HepG2 (cell line): ENCODE results near the gene HK2.

ENCODE experiments used
- CEBPB ChIP-seq: IDR thresholded peaks from 2 replicates; pipeline ENCODE4 v1.6.1; 2011; ENCODE audit warnings: low read depth, low read length, improper control_type of control experiment, borderline replicate concordance
- ERF ChIP-seq: IDR thresholded peaks from 2 replicates; pipeline ENCODE4 v1.6.1; 2018; ENCODE audit warnings: missing biosample characterization, missing genetic modification reagents
- EZH2 ChIP-seq: conservative IDR thresholded peaks from 2 replicates; pipeline ENCODE4 v1.6.1; 2012; ENCODE audit warnings: mild to moderate bottlenecking, low read depth, low read length, moderate library complexity
- JUND ChIP-seq: sonication (generic); formaldehyde crosslinking; IDR thresholded peaks from 2 replicates; pipeline ENCODE4 v1.8.0; 2022; ENCODE audit warnings: mild to moderate bottlenecking, missing genetic modification reagents
- NFYB ChIP-seq: sonication (generic); formaldehyde crosslinking; IDR thresholded peaks from 2 replicates; pipeline ENCODE4 v1.4.0; 2020; ENCODE audit warnings: missing genetic modification reagents
- POLR2AphosphoS5 ChIP-seq: IDR thresholded peaks from 2 replicates; pipeline ENCODE4 v1.6.1; 2012; ENCODE audit warnings: low read depth, low read length
- PRMT3 ChIP-seq: sonication (generic); formaldehyde crosslinking; IDR thresholded peaks from 2 replicates; pipeline ENCODE4 v1.8.1; 2022; ENCODE audit warnings: low read depth, mild to moderate bottlenecking, moderate library complexity, missing genetic modification reagents, borderline replicate concordance
- SIN3B ChIP-seq: fragments of 150-350 bp; IDR thresholded peaks from 2 replicates; pipeline ENCODE4 v1.6.1; 2014; ENCODE audit warnings: low read length
- TOE1 ChIP-seq: sonication (generic); formaldehyde crosslinking; IDR thresholded peaks from 2 replicates; pipeline ENCODE4 v1.4.0; 2020; ENCODE audit warnings: mild to moderate bottlenecking, missing genetic modification reagents
- ZBTB34 ChIP-seq: sonication (generic); formaldehyde crosslinking; IDR thresholded peaks from 2 replicates; pipeline ENCODE4 v1.8.0; 2022; ENCODE audit warnings: mild to moderate bottlenecking, missing genetic modification reagents
- ZNF12 ChIP-seq: sonication (generic); formaldehyde crosslinking; IDR thresholded peaks from 2 replicates; pipeline ENCODE4 v1.5.0; 2020; ENCODE audit warnings: missing genetic modification reagents
- ZNF557 ChIP-seq: sonication (generic); formaldehyde crosslinking; IDR thresholded peaks from 2 replicates; pipeline ENCODE4 v1.4.0; 2020; ENCODE audit warnings: missing genetic modification reagents

- TF ChIP-seq NFYB (CRISPR knock-in tag) (no peak), ZNF12 (CRISPR knock-in tag) (no peak), SIN3B (no peak), TOE1 (CRISPR knock-in tag) (no peak), JUND (no peak), EZH2 (no peak), ZNF557 (CRISPR knock-in tag) (no peak), PRMT3 (CRISPR knock-in tag) (no peak), ZBTB34 (no peak), POLR2AphosphoS5 (no peak), CEBPB (no peak), ERF (CRISPR knock-in tag) (no peak)
These were observed 29.9 kb downstream of the HK2 start for GRCh38 chr2:74863802-74864248.
